Transverse colon (tissue), 4 donors: ENCODE data around the gene BCL2L15.

Source experiments
- CTCF ChIP-seq, 5 experiments: fragments of 200-600 bp in 3 of 5; fragments of 450-650 bp in 2 of 5; sonication (generic) in 3 of 5; IDR thresholded peaks; 1 replicate in 2 of 5; 2 replicates in 3 of 5; pipeline ENCODE4 v1.5.1; 2016 to 2017; ENCODE audit warnings: antibody characterized with exemption in 5 of 5, inconsistent platforms in 3 of 5, mild to moderate bottlenecking in 2 of 5, moderate library complexity in 1 of 5
- EP300 ChIP-seq: sonication (generic); formaldehyde crosslinking; IDR thresholded peaks from one replicate; pipeline ENCODE4 v1.6.1; 2017; ENCODE audit warnings: antibody characterized with exemption, low read depth
- POLR2A ChIP-seq: fragments of 450-650 bp; IDR thresholded peaks from one replicate; pipeline ENCODE4 v1.6.1; 2016; ENCODE audit warnings: antibody characterized with exemption, mild to moderate bottlenecking, moderate library complexity
- POLR2AphosphoS5 ChIP-seq, 3 donors: sonication (generic); formaldehyde crosslinking; IDR thresholded peaks; one replicate each; pipeline ENCODE4 v1.6.1; 2016; ENCODE audit warnings: antibody characterized with exemption in 3 of 3

DNA sequence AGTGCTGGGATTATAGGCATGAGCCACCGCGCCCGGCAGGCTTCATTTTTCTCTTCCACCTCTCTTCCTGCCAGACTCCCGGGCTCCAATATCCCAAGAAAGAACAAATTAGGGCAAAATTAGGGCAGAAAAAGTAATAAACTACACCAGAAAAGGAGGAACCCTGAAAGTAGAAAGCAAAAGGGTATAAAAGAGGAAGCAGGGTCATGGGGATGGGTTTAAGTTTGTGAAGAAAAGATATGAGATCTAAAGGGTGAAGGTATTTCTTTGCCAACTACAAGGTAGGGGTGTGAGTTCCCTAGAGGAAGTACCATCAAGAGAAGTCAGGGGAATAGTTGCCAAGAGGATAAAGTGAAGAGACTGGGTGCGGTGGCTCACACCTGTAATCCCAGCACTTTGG is 25.7 kb downstream of the BCL2L15 start:
- TF ChIP-seq POLR2AphosphoS5 (IDR thresholded peaks at IDR 0.05) (no peak), CTCF (IDR thresholded peaks at IDR 0.05) (no peak), POLR2A (no peak), EP300 (no peak)
